HEK293 (cell line): Measurements from ENCODE around the gene ZNF653.
A peak's percentile ranks its signal among the peaks of the same experiment; 100 is the strongest.

Source experiments
- HOXA7 ChIP-seq: sonication (generic); formaldehyde crosslinking; IDR thresholded peaks from 2 replicates; pipeline ENCODE4 v1.8.1; 2022; ENCODE audit warnings: missing genetic modification reagents, borderline replicate concordance
- MZF1 ChIP-seq: fragments of 450-650 bp; formaldehyde crosslinking; IDR thresholded peaks from 2 replicates; pipeline ENCODE4 v1.5.1; 2017; ENCODE audit warnings: missing biosample characterization, missing genetic modification characterization, borderline replicate concordance
- OVOL3 ChIP-seq: fragments of 450-650 bp; formaldehyde crosslinking; IDR thresholded peaks from 2 replicates; pipeline ENCODE4 v1.5.1; 2016; ENCODE audit warnings: missing biosample characterization, missing genetic modification characterization
- PRDM1 ChIP-seq: fragments of 450-650 bp; formaldehyde crosslinking; IDR thresholded peaks from 2 replicates; pipeline ENCODE4; 2016; ENCODE audit warnings: missing biosample characterization, missing genetic modification characterization
- REPIN1 ChIP-seq: fragments of 450-650 bp; formaldehyde crosslinking; IDR thresholded peaks from 2 replicates; pipeline ENCODE4 v1.5.1; 2017; ENCODE audit warnings: missing biosample characterization, missing genetic modification characterization, low read depth
- YY1 ChIP-seq: fragments of 450-650 bp; formaldehyde crosslinking; IDR thresholded peaks from 2 replicates; pipeline ENCODE4 v1.5.1; 2018; ENCODE audit warnings: missing biosample characterization, missing genetic modification characterization
- ZBTB10 ChIP-seq: fragments of 450-650 bp; formaldehyde crosslinking; IDR thresholded peaks from 2 replicates; pipeline ENCODE4 v1.5.1; 2016; ENCODE audit warnings: missing biosample characterization, missing genetic modification characterization
- ZBTB20 ChIP-seq: fragments of 450-650 bp; formaldehyde crosslinking; IDR thresholded peaks from 2 replicates; pipeline ENCODE4 v1.5.1; 2016; ENCODE audit warnings: missing biosample characterization, missing genetic modification characterization
- ZBTB44 ChIP-seq: fragments of 450-650 bp; IDR thresholded peaks from 2 replicates; pipeline ENCODE4 v1.5.1; 2018; ENCODE audit warnings: missing biosample characterization, mild to moderate bottlenecking, missing genetic modification characterization
- ZBTB48 ChIP-seq: fragments of 450-650 bp; formaldehyde crosslinking; IDR thresholded peaks from 2 replicates; pipeline ENCODE4 v1.5.1; 2016; ENCODE audit warnings: missing biosample characterization, missing genetic modification characterization
- ZFP37 ChIP-seq: fragments of 450-650 bp; formaldehyde crosslinking; IDR thresholded peaks from 2 replicates; pipeline ENCODE4 v1.5.1; 2016; ENCODE audit warnings: missing biosample characterization, missing genetic modification characterization
- ZNF114 ChIP-seq: fragments of 450-650 bp; formaldehyde crosslinking; IDR thresholded peaks from 2 replicates; pipeline ENCODE4 v1.5.0; 2017; ENCODE audit warnings: missing biosample characterization, missing genetic modification characterization
- ZNF140 ChIP-seq: fragments of 450-650 bp; formaldehyde crosslinking; IDR thresholded peaks from 2 replicates; pipeline ENCODE4 v1.5.1; 2016; ENCODE audit warnings: missing biosample characterization, missing genetic modification characterization
- ZNF175 ChIP-seq: fragments of 450-650 bp; formaldehyde crosslinking; IDR thresholded peaks from 2 replicates; pipeline ENCODE4 v1.5.1; 2016; ENCODE audit warnings: missing biosample characterization, missing genetic modification characterization
- ZNF2 ChIP-seq: fragments of 450-650 bp; formaldehyde crosslinking; IDR thresholded peaks from 2 replicates; pipeline ENCODE4 v1.5.1; 2016; ENCODE audit warnings: missing biosample characterization, missing genetic modification characterization
- ZNF214 ChIP-seq: fragments of 450-650 bp; formaldehyde crosslinking; IDR thresholded peaks from 2 replicates; pipeline ENCODE4 v1.5.1; 2017; ENCODE audit warnings: missing biosample characterization, mild to moderate bottlenecking, missing genetic modification characterization, borderline replicate concordance
- ZNF335 ChIP-seq: fragments of 450-650 bp; formaldehyde crosslinking; conservative IDR thresholded peaks from 2 replicates; pipeline ENCODE4 v1.5.1; 2016; ENCODE audit warnings: missing biosample characterization, missing genetic modification characterization
- ZNF341 ChIP-seq: fragments of 450-650 bp; formaldehyde crosslinking; IDR thresholded peaks from 2 replicates; pipeline ENCODE4; 2016; ENCODE audit warnings: low read depth, missing biosample characterization, missing genetic modification characterization
- ZNF433 ChIP-seq: fragments of 450-650 bp; formaldehyde crosslinking; IDR thresholded peaks from 2 replicates; pipeline ENCODE4 v1.5.1; 2016; ENCODE audit warnings: missing biosample characterization, missing genetic modification characterization, low read depth
- ZNF530 ChIP-seq: fragments of 450-650 bp; formaldehyde crosslinking; IDR thresholded peaks from 2 replicates; pipeline ENCODE4 v1.5.1; 2016; ENCODE audit warnings: low read depth, missing biosample characterization, missing genetic modification characterization
- ZNF548 ChIP-seq: fragments of 450-650 bp; formaldehyde crosslinking; IDR thresholded peaks from 2 replicates; pipeline ENCODE4 v1.5.1; 2016; ENCODE audit warnings: missing biosample characterization, missing genetic modification characterization
- ZNF555 ChIP-seq: fragments of 450-650 bp; formaldehyde crosslinking; conservative IDR thresholded peaks from 2 replicates; pipeline ENCODE4 v1.5.1; 2017; ENCODE audit warnings: missing biosample characterization, mild to moderate bottlenecking, missing genetic modification characterization, inconsistent platforms
- ZNF768 ChIP-seq: fragments of 450-650 bp; formaldehyde crosslinking; IDR thresholded peaks from 2 replicates; pipeline ENCODE4 v1.5.1; 2018; ENCODE audit warnings: missing biosample characterization, mild to moderate bottlenecking, missing genetic modification characterization
- ZNF776 ChIP-seq: fragments of 450-650 bp; formaldehyde crosslinking; IDR thresholded peaks from 2 replicates; pipeline ENCODE4 v1.5.0; 2017; ENCODE audit warnings: missing biosample characterization, missing genetic modification characterization, borderline replicate concordance
- TF ChIP-seq, protein P1 (sequence below): fragments of 450-650 bp; formaldehyde crosslinking; IDR thresholded peaks from 2 replicates; pipeline ENCODE4 v1.5.1; 2016; ENCODE audit warnings: missing biosample characterization, missing genetic modification characterization
- TF ChIP-seq, protein P2 (sequence below): fragments of 450-650 bp; formaldehyde crosslinking; IDR thresholded peaks from 2 replicates; pipeline ENCODE4 v1.5.1; 2016; ENCODE audit warnings: missing biosample characterization, missing genetic modification characterization
- TF ChIP-seq, protein P3 (sequence below): fragments of 450-650 bp; formaldehyde crosslinking; conservative IDR thresholded peaks from 2 replicates; pipeline ENCODE4 v1.5.1; 2016; ENCODE audit warnings: low read depth, missing biosample characterization, missing genetic modification characterization
- TF ChIP-seq, protein P4 (sequence below): fragments of 450-650 bp; formaldehyde crosslinking; IDR thresholded peaks from 2 replicates; pipeline ENCODE4 v1.5.1; 2016; ENCODE audit warnings: missing biosample characterization, missing genetic modification characterization

Gene ZNF653

GRCh38 chr19:11482384-11483050, 23.1 kb downstream of the ZNF653 start (continued):
- TF ChIP-seq ZBTB20 (tag by site-specific recombination) (peak; percentile 64; the same call in 1 of the 2 replicates), MZF1 (tag by site-specific recombination) (peak; percentile 27), ZNF530 (tag by site-specific recombination) (no peak), ZBTB10 (tag by site-specific recombination) (peak; percentile 98), HOXA7 (no peak), OVOL3 (tag by site-specific recombination) (0 out of 2 replicates have a peak, but pooled peaks have one; percentile 21), ZNF140 (tag by site-specific recombination) (no peak), ZNF114 (tag by site-specific recombination) (no peak), ZBTB44 (tag by site-specific recombination) (no peak; the same call in 1 of the 2 replicates), ZNF776 (tag by site-specific recombination) (no peak), ZBTB48 (peak; percentile 93), ZNF175 (tag by site-specific recombination) (no peak), PRDM1 (tag by site-specific recombination) (no peak), YY1 (tag by site-specific recombination) (peak; percentile 46; the same call in 1 of the 2 replicates), ZNF335 (tag by site-specific recombination) (peak; percentile 98), ZNF341 (tag by site-specific recombination) (peak; percentile 74), ZNF433 (tag by site-specific recombination) (no peak), ZFP37 (tag by site-specific recombination) (peak; percentile 92), ZNF768 (no peak), ZNF555 (no peak), ZNF2 (tag by site-specific recombination) (peak; percentile 88; the same call in 1 of the 2 replicates), ZNF548 (tag by site-specific recombination) (no peak), REPIN1 (no peak), ZNF214 (tag by site-specific recombination) (no peak)
- TF ChIP-seq, protein P1, sequence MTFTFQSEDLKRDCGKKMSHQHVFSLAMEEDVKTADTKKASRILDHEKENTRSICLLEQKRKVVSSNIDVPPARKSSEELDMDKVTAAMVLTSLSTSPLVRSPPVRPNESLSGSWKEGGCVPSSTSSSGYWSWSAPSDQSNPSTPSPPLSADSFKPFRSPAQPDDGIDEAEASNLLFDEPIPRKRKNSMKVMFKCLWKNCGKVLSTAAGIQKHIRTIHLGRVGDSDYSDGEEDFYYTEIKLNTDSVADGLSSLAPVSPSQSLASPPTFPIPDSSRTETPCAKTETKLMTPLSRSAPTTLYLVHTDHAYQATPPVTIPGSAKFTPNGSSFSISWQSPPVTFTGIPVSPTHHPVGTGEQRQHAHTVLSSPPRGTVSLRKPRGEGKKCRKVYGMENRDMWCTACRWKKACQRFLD (tag by site-specific recombination), result no peak
- TF ChIP-seq, protein P2, sequence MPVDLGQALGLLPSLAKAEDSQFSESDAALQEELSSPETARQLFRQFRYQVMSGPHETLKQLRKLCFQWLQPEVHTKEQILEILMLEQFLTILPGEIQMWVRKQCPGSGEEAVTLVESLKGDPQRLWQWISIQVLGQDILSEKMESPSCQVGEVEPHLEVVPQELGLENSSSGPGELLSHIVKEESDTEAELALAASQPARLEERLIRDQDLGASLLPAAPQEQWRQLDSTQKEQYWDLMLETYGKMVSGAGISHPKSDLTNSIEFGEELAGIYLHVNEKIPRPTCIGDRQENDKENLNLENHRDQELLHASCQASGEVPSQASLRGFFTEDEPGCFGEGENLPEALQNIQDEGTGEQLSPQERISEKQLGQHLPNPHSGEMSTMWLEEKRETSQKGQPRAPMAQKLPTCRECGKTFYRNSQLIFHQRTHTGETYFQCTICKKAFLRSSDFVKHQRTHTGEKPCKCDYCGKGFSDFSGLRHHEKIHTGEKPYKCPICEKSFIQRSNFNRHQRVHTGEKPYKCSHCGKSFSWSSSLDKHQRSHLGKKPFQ (tag by site-specific recombination), result peak; percentile 52; the same call in 1 of the 2 replicates
- TF ChIP-seq, protein P3, sequence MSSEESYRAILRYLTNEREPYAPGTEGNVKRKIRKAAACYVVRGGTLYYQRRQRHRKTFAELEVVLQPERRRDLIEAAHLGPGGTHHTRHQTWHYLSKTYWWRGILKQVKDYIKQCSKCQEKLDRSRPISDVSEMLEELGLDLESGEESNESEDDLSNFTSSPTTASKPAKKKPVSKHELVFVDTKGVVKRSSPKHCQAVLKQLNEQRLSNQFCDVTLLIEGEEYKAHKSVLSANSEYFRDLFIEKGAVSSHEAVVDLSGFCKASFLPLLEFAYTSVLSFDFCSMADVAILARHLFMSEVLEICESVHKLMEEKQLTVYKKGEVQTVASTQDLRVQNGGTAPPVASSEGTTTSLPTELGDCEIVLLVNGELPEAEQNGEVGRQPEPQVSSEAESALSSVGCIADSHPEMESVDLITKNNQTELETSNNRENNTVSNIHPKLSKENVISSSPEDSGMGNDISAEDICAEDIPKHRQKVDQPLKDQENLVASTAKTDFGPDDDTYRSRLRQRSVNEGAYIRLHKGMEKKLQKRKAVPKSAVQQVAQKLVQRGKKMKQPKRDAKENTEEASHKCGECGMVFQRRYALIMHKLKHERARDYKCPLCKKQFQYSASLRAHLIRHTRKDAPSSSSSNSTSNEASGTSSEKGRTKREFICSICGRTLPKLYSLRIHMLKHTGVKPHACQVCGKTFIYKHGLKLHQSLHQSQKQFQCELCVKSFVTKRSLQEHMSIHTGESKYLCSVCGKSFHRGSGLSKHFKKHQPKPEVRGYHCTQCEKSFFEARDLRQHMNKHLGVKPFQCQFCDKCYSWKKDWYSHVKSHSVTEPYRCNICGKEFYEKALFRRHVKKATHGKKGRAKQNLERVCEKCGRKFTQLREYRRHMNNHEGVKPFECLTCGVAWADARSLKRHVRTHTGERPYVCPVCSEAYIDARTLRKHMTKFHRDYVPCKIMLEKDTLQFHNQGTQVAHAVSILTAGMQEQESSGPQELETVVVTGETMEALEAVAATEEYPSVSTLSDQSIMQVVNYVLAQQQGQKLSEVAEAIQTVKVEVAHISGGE (tag by site-specific recombination), result peak; percentile 48; the same call in 1 of the 2 replicates
- TF ChIP-seq, protein P4, sequence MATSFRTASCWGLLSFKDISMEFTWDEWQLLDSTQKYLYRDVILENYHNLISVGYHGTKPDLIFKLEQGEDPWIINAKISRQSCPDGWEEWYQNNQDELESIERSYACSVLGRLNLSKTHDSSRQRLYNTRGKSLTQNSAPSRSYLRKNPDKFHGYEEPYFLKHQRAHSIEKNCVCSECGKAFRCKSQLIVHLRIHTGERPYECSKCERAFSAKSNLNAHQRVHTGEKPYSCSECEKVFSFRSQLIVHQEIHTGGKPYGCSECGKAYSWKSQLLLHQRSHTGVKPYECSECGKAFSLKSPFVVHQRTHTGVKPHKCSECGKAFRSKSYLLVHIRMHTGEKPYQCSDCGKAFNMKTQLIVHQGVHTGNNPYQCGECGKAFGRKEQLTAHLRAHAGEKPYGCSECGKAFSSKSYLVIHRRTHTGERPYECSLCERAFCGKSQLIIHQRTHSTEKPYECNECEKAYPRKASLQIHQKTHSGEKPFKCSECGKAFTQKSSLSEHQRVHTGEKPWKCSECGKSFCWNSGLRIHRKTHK (tag by site-specific recombination), result no peak
